CD4-positive, alpha-beta T cell treated with Interleukin-21 for 1 hour (primary cell): ENCODE data around the gene YIF1A.
A peak's percentile ranks its signal among the peaks of the same experiment; 100 is the strongest.
"Not testable (repeated sequence)": the region's sequence is repeated elsewhere in the genome, so short reads cannot be mapped to it uniquely, and the experiment has no call there.

ENCODE experiments used
- DNase-seq: peaks from one replicate; pipeline ENCODE4 v3.0.0-alpha.2; 2020

YIF1A gene

GRCh38 chr11:66311470-66311964, 22.6 kb upstream of the YIF1A start:
- DNase-seq, result no peak

GRCh38 chr11:66310803-66311440, 22.0 kb upstream of the YIF1A start:
- not testable (repeated sequence) for DNase-seq

- DNase-seq, result no peak
These were observed 21.4 kb upstream of the YIF1A start for GRCh38 chr11:66310324-66310723.

- no peak for DNase-seq
These were observed 20.5 kb upstream of the YIF1A start for GRCh38 chr11:66309475-66309874.

GRCh38 chr11:66302656-66303055, 13.7 kb upstream of the YIF1A start:
- DNase-seq, result no peak

- no peak for DNase-seq
These were observed 10.2 kb upstream of the YIF1A start for GRCh38 chr11:66299186-66299585.

GRCh38 chr11:66297610-66298009, 8.7 kb upstream of the YIF1A start:
- DNase-seq, result no peak

- DNase-seq, result no peak
These were observed 6.0 kb upstream of the YIF1A start for GRCh38 chr11:66294626-66295620.

- DNase-seq, result no peak
These were observed 5.1 kb upstream of the YIF1A start for GRCh38 chr11:66293777-66294625.

GRCh38 chr11:66293352-66293751, 4.4 kb upstream of the YIF1A start:
- DNase-seq, result no peak

GRCh38 chr11:66292543-66293332, 3.8 kb upstream of the YIF1A start:
- no peak for DNase-seq

- DNase-seq, result no peak
These were observed 3.0 kb upstream of the YIF1A start, which contains the start of gene TMEM151A for GRCh38 chr11:66291706-66292542. Gene TMEM151A (plus strand): TSS chr11:66291894. CDS start chr11:66292014, 120 bp downstream.

GRCh38 chr11:66291303-66291705, 2.4 kb upstream of the YIF1A start:
- no peak for DNase-seq

- DNase-seq, result no peak
These were observed 1.3 kb upstream of the YIF1A start for GRCh38 chr11:66290330-66290621.

- peak; percentile 83 for DNase-seq
These were observed 796 bp upstream of the YIF1A start for GRCh38 chr11:66289548-66290329.

- DNase-seq, result no peak
These were observed 863 bp downstream of the YIF1A start for GRCh38 chr11:66287889-66288670.

GRCh38 chr11:66287211-66287888, 1.6 kb downstream of the YIF1A start:
- DNase-seq, result no peak

GRCh38 chr11:66286699-66287098, 2.2 kb downstream of the YIF1A start:
- no peak for DNase-seq
